Gastrocnemius medialis (tissue), 4 donors: Measurements from ENCODE around the gene PRR5. TPM values are rescaled to one million over a fixed set of nuclear protein-coding genes. Genes with fewer than 3 reads are reported as not detected.

Source experiments
- ATAC-seq, 2 donors: fragments of 150-250 bp; one replicate each; pipeline ENCODE4 v1.9.1; 2016
- DNase-seq, 2 donors: peaks; one replicate each; pipeline ENCODE4 v3.0.0-alpha.2; 2019
- H3K27ac ChIP-seq, 4 donors: fragments of 200-600 bp; sonication (generic); 1 replicate in 1 of 4; 2 replicates in 3 of 4; pipeline ENCODE4 v1.5.1; 2016 to 2018; ENCODE audit warnings: mild to moderate bottlenecking in 2 of 4, moderate library complexity in 1 of 4
- H3K27me3 ChIP-seq, 3 donors: fragments of 200-600 bp; sonication (generic) in 2 of 3; 1 replicate in 1 of 3; 2 replicates in 2 of 3; pipeline versions ENCODE4 v1.5.1 to v1.6.0; 2016 to 2019; ENCODE audit warnings: mild to moderate bottlenecking in 1 of 3, moderate library complexity in 1 of 3
- H3K36me3 ChIP-seq, 2 donors: fragments of 200-600 bp; sonication (generic) in 1 of 2; one replicate each; pipeline ENCODE4 v1.5.1; 2017 to 2018
- H3K4me1 ChIP-seq, 2 donors: fragments of 200-600 bp; sonication (generic) in 1 of 2; one replicate each; pipeline ENCODE4 v1.5.1; 2016 to 2017; ENCODE audit warnings: mild to moderate bottlenecking in 2 of 2
- H3K4me3 ChIP-seq, 4 donors: fragments of 200-600 bp; sonication (generic) in 3 of 4; 1 replicate in 1 of 4; 2 replicates in 3 of 4; pipeline ENCODE4 v1.5.1; 2016 to 2019; ENCODE audit warnings: mild to moderate bottlenecking in 2 of 4
- H3K9me3 ChIP-seq, 3 donors: fragments of 200-600 bp; sonication (generic) in 2 of 3; 1 replicate in 1 of 3; 2 replicates in 2 of 3; pipeline ENCODE4 v1.5.1; 2016 to 2019
- POLR2A ChIP-seq, 2 donors: fragments of 450-650 bp; IDR thresholded peaks; one replicate each; pipeline ENCODE4 v1.6.1; 2017; ENCODE audit warnings: antibody characterized with exemption in 2 of 2, mild to moderate bottlenecking in 2 of 2, moderate library complexity in 2 of 2
- in situ Hi-C, 4 donors: fragments of 200-750 bp; cut with MboI; loops; one replicate each; pipeline versions ENCODE4 v1.15.0 to v1.8.0; 2017; ENCODE audit warnings: low sequenced_read_pairs in 4 of 4
- intact Hi-C: fragments of 100-400 bp; cut with DNase I; formaldehyde crosslinking; loops from one replicate; pipeline ENCODE4 v1.15.1; 2023; ENCODE audit warnings: low total_unique reads
- total RNA-seq, 4 donors: library from RNA; depleted of rRNA; stranded (reverse); fragments of >200 nt; gene quantifications; one replicate each; pipeline versions ENCODE4 v1.1.0 to v1.2.3, GENCODE V29; 2016
- TF ChIP-seq, protein P1 (sequence below), 5 experiments: fragments of 450-650 bp in 3 of 5; fragments of 200-600 bp in 2 of 5; sonication (generic) in 2 of 5; IDR thresholded peaks in 4 of 5; conservative IDR thresholded peaks in 1 of 5; 1 replicate in 4 of 5; 2 replicates in 1 of 5; pipeline ENCODE4 v1.5.1; 2016 to 2019; ENCODE audit warnings: antibody characterized with exemption in 5 of 5, mild to moderate bottlenecking in 3 of 5, moderate library complexity in 3 of 5

The PRR5 gene
- total RNA-seq, 4 donors from 2014 or later = 0.34 to 15.2 (median 1.3) TPM

GRCh38 chr22:44776605-44777363, 74.8 kb downstream of the PRR5 start:
- Histone ChIP-seq H3K9me3 (no peaks in the 10 kb centered on the region), H3K4me3 (no peak overlapping the region), H3K27me3 (peaks cover 0 to 4% (median 0%) of the 10 kb centered on the region in 3 donors), H3K4me1 (no peaks in the 10 kb centered on the region), H3K36me3 (no peaks in the 10 kb centered on the region), H3K27ac (no peak overlapping the region)
- intact Hi-C loops = no loop called here
- in situ Hi-C loops = no loop called here
- ATAC-seq = no peak
- no peak for DNase-seq
- TF ChIP-seq, protein P1, sequence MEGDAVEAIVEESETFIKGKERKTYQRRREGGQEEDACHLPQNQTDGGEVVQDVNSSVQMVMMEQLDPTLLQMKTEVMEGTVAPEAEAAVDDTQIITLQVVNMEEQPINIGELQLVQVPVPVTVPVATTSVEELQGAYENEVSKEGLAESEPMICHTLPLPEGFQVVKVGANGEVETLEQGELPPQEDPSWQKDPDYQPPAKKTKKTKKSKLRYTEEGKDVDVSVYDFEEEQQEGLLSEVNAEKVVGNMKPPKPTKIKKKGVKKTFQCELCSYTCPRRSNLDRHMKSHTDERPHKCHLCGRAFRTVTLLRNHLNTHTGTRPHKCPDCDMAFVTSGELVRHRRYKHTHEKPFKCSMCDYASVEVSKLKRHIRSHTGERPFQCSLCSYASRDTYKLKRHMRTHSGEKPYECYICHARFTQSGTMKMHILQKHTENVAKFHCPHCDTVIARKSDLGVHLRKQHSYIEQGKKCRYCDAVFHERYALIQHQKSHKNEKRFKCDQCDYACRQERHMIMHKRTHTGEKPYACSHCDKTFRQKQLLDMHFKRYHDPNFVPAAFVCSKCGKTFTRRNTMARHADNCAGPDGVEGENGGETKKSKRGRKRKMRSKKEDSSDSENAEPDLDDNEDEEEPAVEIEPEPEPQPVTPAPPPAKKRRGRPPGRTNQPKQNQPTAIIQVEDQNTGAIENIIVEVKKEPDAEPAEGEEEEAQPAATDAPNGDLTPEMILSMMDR (IDR thresholded peaks at IDR 0.05 in 4 of 5, conservative IDR thresholded peaks at IDR 0.05 in 1 of 5) = no peak
- TF ChIP-seq POLR2A (IDR thresholded peaks at IDR 0.05) = no peak

- Histone ChIP-seq H3K27ac (no peak overlapping the region), H3K36me3 (no peaks in the 10 kb centered on the region), H3K27me3 (peaks cover 0 to 4% (median 0%) of the 10 kb centered on the region in 3 donors), H3K4me3 (no peak overlapping the region), H3K9me3 (no peaks in the 10 kb centered on the region), H3K4me1 (no peaks in the 10 kb centered on the region)
- in situ Hi-C loops (no loop called here), intact Hi-C loops (no loop called here)
- no peak for DNase-seq
- TF ChIP-seq, protein P1 (IDR thresholded peaks at IDR 0.05 in 4 of 5, conservative IDR thresholded peaks at IDR 0.05 in 1 of 5) = no peak
- no peak for ATAC-seq
These were observed 75.4 kb downstream of the PRR5 start for GRCh38 chr22:44777364-44777755.

- Histone ChIP-seq H3K9me3 (no peaks in the 10 kb centered on the region), H3K4me1 (no peaks in the 10 kb centered on the region), H3K36me3 (no peaks in the 10 kb centered on the region), H3K27me3 (no peaks in the 10 kb centered on the region), H3K27ac (no peak overlapping the region), H3K4me3 (no peak overlapping the region)
- intact Hi-C loops (no loop called here), in situ Hi-C loops (no loop called here)
- no peak for ATAC-seq
- TF ChIP-seq, protein P1 (IDR thresholded peaks at IDR 0.05 in 4 of 5, conservative IDR thresholded peaks at IDR 0.05 in 1 of 5) = no peak
- no peak for TF ChIP-seq POLR2A (IDR thresholded peaks at IDR 0.05)
- no peak for DNase-seq
These were observed 79.0 kb downstream of the PRR5 start for GRCh38 chr22:44780876-44781449.

- intact Hi-C loops = no loop called here
- in situ Hi-C loops = no loop called here
- no peaks in the 10 kb centered on the region for H3K36me3 ChIP-seq
- no peak overlapping the region for H3K27ac ChIP-seq
- TF ChIP-seq POLR2A (IDR thresholded peaks at IDR 0.05) = no peak
- TF ChIP-seq, protein P1 (IDR thresholded peaks at IDR 0.05 in 4 of 5, conservative IDR thresholded peaks at IDR 0.05 in 1 of 5) = no peak
- no peak for ATAC-seq
- no peaks in the 10 kb centered on the region for H3K27me3 ChIP-seq
- H3K9me3 ChIP-seq = no peaks in the 10 kb centered on the region
- no peak overlapping the region for H3K4me3 ChIP-seq
- no peaks in the 10 kb centered on the region for H3K4me1 ChIP-seq
- DNase-seq = no peak
These were observed 80.5 kb downstream of the PRR5 start for GRCh38 chr22:44782363-44782963.
